ENCODE data around the gene EYA4.

The EYA4 gene

GRCh38 chr6:133407320-133408100 is 166.4 kb downstream of the EYA4 start:
- no peaks in the 10 kb centered on the region for H3K79me2 ChIP-seq (ENCODE audit: low read length)
- H4K20me1 ChIP-seq (ENCODE audit: insufficient read depth, low read length): no peaks in the 10 kb centered on the region
- H3K4me3 ChIP-seq (ENCODE audit: low read length): no peak overlapping the region
- no peaks in the 10 kb centered on the region for H3F3A ChIP-seq (ENCODE audit: insufficient read depth, low read length)
- H2AFZ ChIP-seq (ENCODE audit: low read length): no peak overlapping the region
- H3K27me3 ChIP-seq (replicated peaks; ENCODE audit: insufficient read depth, low read length): no peaks in the 10 kb centered on the region
- H3K4me2 ChIP-seq (ENCODE audit: low read depth, low read length): no peak overlapping the region
- H3K27ac ChIP-seq (ENCODE audit: low read length): no peak overlapping the region
- no peaks in the 10 kb centered on the region for H3K4me1 ChIP-seq (ENCODE audit: low read length)
- no peaks in the 10 kb centered on the region for H3K9me3 ChIP-seq (replicated peaks; ENCODE audit: insufficient read depth, low read length)
- TF ChIP-seq, protein P1, sequence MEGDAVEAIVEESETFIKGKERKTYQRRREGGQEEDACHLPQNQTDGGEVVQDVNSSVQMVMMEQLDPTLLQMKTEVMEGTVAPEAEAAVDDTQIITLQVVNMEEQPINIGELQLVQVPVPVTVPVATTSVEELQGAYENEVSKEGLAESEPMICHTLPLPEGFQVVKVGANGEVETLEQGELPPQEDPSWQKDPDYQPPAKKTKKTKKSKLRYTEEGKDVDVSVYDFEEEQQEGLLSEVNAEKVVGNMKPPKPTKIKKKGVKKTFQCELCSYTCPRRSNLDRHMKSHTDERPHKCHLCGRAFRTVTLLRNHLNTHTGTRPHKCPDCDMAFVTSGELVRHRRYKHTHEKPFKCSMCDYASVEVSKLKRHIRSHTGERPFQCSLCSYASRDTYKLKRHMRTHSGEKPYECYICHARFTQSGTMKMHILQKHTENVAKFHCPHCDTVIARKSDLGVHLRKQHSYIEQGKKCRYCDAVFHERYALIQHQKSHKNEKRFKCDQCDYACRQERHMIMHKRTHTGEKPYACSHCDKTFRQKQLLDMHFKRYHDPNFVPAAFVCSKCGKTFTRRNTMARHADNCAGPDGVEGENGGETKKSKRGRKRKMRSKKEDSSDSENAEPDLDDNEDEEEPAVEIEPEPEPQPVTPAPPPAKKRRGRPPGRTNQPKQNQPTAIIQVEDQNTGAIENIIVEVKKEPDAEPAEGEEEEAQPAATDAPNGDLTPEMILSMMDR (IDR thresholded peaks at IDR 0.05; ENCODE audit: low read length): no peak
- no peak for TF ChIP-seq EZH2phosphoT487 (IDR thresholded peaks at IDR 0.05; ENCODE audit: low read length)
- no peak for TF ChIP-seq EZH2 (optimal IDR thresholded peaks at IDR 0.05; ENCODE audit: low read depth, low read length)
- H3K9me2 ChIP-seq (replicated peaks; ENCODE audit: insufficient read depth, low read length): no peaks in the 10 kb centered on the region
- no peak overlapping the region for H3K9ac ChIP-seq (ENCODE audit: low read length)
- H3K36me3 ChIP-seq (replicated peaks; ENCODE audit: insufficient read depth, low read length): no peaks in the 10 kb centered on the region
- no peak for DNase-seq

DNA sequence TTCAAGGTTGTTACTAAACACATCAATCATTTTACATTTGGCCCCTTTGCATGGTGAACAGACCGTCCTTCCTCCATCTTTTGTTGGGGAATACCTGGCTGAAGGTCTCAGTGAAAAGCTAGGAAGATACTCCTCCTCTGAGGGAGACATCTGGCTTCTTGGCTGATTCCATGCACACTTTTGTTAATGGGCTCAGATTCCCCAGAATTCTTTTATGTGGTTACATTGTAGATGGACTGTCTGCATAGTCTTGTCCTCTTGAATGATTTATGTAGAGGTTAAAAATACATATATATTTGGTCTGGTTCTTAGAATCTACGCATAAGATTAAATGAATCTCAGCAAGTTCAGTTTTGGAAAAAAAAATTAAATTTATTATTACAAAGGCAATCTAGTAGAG is 167.0 kb downstream of the EYA4 start:
- DNase-seq: no peak
- Histone ChIP-seq H3K79me2 (ENCODE audit: low read length) (no peaks in the 10 kb centered on the region), H3K9ac (ENCODE audit: low read length) (no peak overlapping the region), H3K36me3 (replicated peaks; ENCODE audit: insufficient read depth, low read length) (no peaks in the 10 kb centered on the region), H3K9me2 (replicated peaks; ENCODE audit: insufficient read depth, low read length) (no peaks in the 10 kb centered on the region), H3K4me2 (ENCODE audit: low read depth, low read length) (no peak overlapping the region), H4K20me1 (ENCODE audit: insufficient read depth, low read length) (no peaks in the 10 kb centered on the region), H3F3A (ENCODE audit: insufficient read depth, low read length) (no peaks in the 10 kb centered on the region), H3K9me3 (replicated peaks; ENCODE audit: insufficient read depth, low read length) (no peaks in the 10 kb centered on the region), H2AFZ (ENCODE audit: low read length) (no peak overlapping the region), H3K27me3 (replicated peaks; ENCODE audit: insufficient read depth, low read length) (no peaks in the 10 kb centered on the region), H3K4me1 (ENCODE audit: low read length) (no peaks in the 10 kb centered on the region), H3K27ac (ENCODE audit: low read length) (no peak overlapping the region), H3K4me3 (ENCODE audit: low read length) (no peak overlapping the region)
- TF ChIP-seq, protein P1 (IDR thresholded peaks at IDR 0.05; ENCODE audit: low read length): no peak
- TF ChIP-seq EZH2phosphoT487 (IDR thresholded peaks at IDR 0.05; ENCODE audit: low read length) (no peak), EZH2 (optimal IDR thresholded peaks at IDR 0.05; ENCODE audit: low read depth, low read length) (no peak)

DNA sequence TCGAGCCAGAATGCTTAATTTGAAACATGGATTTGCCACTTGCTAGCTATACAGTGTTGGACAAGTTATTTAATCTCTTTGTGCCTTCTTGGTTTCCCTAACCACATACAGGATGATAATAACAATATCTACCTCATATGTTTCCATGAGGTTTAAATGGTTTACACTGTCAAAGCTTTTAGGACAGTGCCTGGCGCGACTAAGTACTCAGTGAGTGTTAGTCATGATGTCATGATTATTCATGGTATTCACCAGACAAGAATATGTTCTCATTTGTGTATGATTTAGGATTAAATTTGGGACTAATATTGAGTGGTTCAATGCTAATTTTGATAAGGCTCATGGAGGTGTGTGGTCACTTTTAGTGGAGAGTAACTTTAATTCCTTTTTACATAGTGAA is 167.4 kb downstream of the EYA4 start:
- no peaks in the 10 kb centered on the region for H3K9me2 ChIP-seq (replicated peaks; ENCODE audit: insufficient read depth, low read length)
- H3K9ac ChIP-seq (ENCODE audit: low read length): no peak overlapping the region
- no peak overlapping the region for H2AFZ ChIP-seq (ENCODE audit: low read length)
- no peak overlapping the region for H3K4me2 ChIP-seq (ENCODE audit: low read depth, low read length)
- H3K79me2 ChIP-seq (ENCODE audit: low read length): no peaks in the 10 kb centered on the region
- TF ChIP-seq, protein P1 (IDR thresholded peaks at IDR 0.05; ENCODE audit: low read length): no peak
- TF ChIP-seq EZH2phosphoT487 (IDR thresholded peaks at IDR 0.05; ENCODE audit: low read length) (no peak), EZH2 (optimal IDR thresholded peaks at IDR 0.05; ENCODE audit: low read depth, low read length) (no peak)
- no peak overlapping the region for H3K27ac ChIP-seq (ENCODE audit: low read length)
- no peaks in the 10 kb centered on the region for H3K36me3 ChIP-seq (replicated peaks; ENCODE audit: insufficient read depth, low read length)
- no peaks in the 10 kb centered on the region for H3K27me3 ChIP-seq (replicated peaks; ENCODE audit: insufficient read depth, low read length)
- no peaks in the 10 kb centered on the region for H3K4me1 ChIP-seq (ENCODE audit: low read length)
- DNase-seq: no peak
- H3F3A ChIP-seq (ENCODE audit: insufficient read depth, low read length): no peaks in the 10 kb centered on the region
- no peaks in the 10 kb centered on the region for H3K9me3 ChIP-seq (replicated peaks; ENCODE audit: insufficient read depth, low read length)
- no peaks in the 10 kb centered on the region for H4K20me1 ChIP-seq (ENCODE audit: insufficient read depth, low read length)
- no peak overlapping the region for H3K4me3 ChIP-seq (ENCODE audit: low read length)

All from MM.1S (cell line).